Hepatocyte (in vitro differentiated cells): ENCODE data around the gene CHD5.

Source experiments
- EZH2phosphoT487 ChIP-seq: fragments of 200-600 bp; sonication (generic); IDR thresholded peaks from one replicate; pipeline ENCODE4 v1.6.1; 2018; ENCODE audit warnings: antibody characterized with exemption, mild to moderate bottlenecking, low read depth, moderate library complexity; ENCODE audit not compliant: unreplicated experiment, severe bottlenecking
- TF ChIP-seq, protein P1 (sequence below): fragments of 200-600 bp; sonication (generic); IDR thresholded peaks from 2 replicates; pipeline ENCODE4 v1.5.1; 2016; ENCODE audit warnings: antibody characterized with exemption, mild to moderate bottlenecking; ENCODE audit not compliant: poor library complexity

DNA sequence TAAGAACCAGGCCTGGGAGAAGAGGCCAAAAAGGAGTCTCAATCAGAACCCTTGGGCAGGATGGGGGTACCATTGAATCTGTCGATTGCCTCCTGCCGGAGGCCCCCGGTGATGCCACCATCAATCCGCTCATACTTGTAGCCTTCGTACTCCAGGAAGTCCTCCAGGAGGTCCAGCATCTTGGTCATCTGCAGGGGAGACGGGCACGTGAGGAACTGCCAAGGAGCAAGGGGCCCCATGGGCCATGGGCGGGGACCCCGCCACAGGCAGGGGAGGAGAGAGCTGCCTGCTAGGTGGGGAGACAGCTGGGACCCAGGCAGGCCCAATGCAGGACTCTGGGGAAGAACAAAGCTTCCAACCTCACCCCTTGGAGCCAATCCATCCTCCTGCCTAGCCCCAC is 48.6 kb downstream of the CHD5 start:
- TF ChIP-seq, protein P1, sequence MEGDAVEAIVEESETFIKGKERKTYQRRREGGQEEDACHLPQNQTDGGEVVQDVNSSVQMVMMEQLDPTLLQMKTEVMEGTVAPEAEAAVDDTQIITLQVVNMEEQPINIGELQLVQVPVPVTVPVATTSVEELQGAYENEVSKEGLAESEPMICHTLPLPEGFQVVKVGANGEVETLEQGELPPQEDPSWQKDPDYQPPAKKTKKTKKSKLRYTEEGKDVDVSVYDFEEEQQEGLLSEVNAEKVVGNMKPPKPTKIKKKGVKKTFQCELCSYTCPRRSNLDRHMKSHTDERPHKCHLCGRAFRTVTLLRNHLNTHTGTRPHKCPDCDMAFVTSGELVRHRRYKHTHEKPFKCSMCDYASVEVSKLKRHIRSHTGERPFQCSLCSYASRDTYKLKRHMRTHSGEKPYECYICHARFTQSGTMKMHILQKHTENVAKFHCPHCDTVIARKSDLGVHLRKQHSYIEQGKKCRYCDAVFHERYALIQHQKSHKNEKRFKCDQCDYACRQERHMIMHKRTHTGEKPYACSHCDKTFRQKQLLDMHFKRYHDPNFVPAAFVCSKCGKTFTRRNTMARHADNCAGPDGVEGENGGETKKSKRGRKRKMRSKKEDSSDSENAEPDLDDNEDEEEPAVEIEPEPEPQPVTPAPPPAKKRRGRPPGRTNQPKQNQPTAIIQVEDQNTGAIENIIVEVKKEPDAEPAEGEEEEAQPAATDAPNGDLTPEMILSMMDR, result no peak
- no peak for TF ChIP-seq EZH2phosphoT487
